ENCODE results near the gene COL12A1.

The COL12A1 gene

GRCh38 chr6:75176076-75176582 lies 29.7 kb downstream of the COL12A1 start:
- no peak for DNase-seq (ENCODE audit: extremely low read depth, low read depth)
- TF ChIP-seq CTCF (IDR thresholded peaks at IDR 0.05; ENCODE audit: low read depth, low read length): no peak

- DNase-seq (ENCODE audit: extremely low read depth, low read depth): no peak
- no peak for TF ChIP-seq CTCF (IDR thresholded peaks at IDR 0.05; ENCODE audit: low read depth, low read length)
Observed at GRCh38 chr6:75171986-75172385, 33.9 kb downstream of the COL12A1 start.

- DNase-seq (ENCODE audit: extremely low read depth, low read depth): no peak
- no peak for TF ChIP-seq CTCF (IDR thresholded peaks at IDR 0.05; ENCODE audit: low read depth, low read length)
Observed at GRCh38 chr6:75171567-75171966, 34.3 kb downstream of the COL12A1 start.

- no peak for DNase-seq (ENCODE audit: extremely low read depth, low read depth)
- no peak for TF ChIP-seq CTCF (IDR thresholded peaks at IDR 0.05; ENCODE audit: low read depth, low read length)
Observed at GRCh38 chr6:75170691-75171560, 34.9 kb downstream of the COL12A1 start.

GRCh38 chr6:75169689-75170586 lies 35.9 kb downstream of the COL12A1 start:
- DNase-seq (ENCODE audit: extremely low read depth, low read depth): no peak
- no peak for TF ChIP-seq CTCF (IDR thresholded peaks at IDR 0.05; ENCODE audit: low read depth, low read length)

GRCh38 chr6:75167851-75168250 lies 38.0 kb downstream of the COL12A1 start:
- DNase-seq (ENCODE audit: extremely low read depth, low read depth): no peak
- no peak for TF ChIP-seq CTCF (IDR thresholded peaks at IDR 0.05; ENCODE audit: low read depth, low read length)

Measured in AG09319 (cell line).